Spinal cord (tissue), 10 donors: Measurements from ENCODE around the gene PRKCQ. TPM values are rescaled to one million over a fixed set of nuclear protein-coding genes. Genes with fewer than 3 reads are reported as not detected.
A peak's percentile ranks its signal among the peaks of the same experiment; 100 is the strongest.
"Not testable (repeated sequence)": the region's sequence is repeated elsewhere in the genome, so short reads cannot be mapped to it uniquely, and the experiment has no call there.

Source experiments
- DNase-seq, 6 donors: peaks; one replicate each; pipeline versions ENCODE4 v3.0.0 to v3.0.0-alpha.2; 2013 to 2015; ENCODE audit warnings: low spot score in 6 of 6, low read depth in 4 of 6
- H3K27ac ChIP-seq: one replicate; pipeline ENCODE4 v1.5.1; 2013; ENCODE audit warnings: low read depth, low read length, control low read depth
- H3K27me3 ChIP-seq: one replicate; pipeline ENCODE4 v1.6.1; 2013; ENCODE audit warnings: low read length; ENCODE audit not compliant: control insufficient read depth, insufficient read depth
- H3K36me3 ChIP-seq: one replicate; pipeline ENCODE4 v1.6.1; 2013; ENCODE audit warnings: low read length; ENCODE audit not compliant: control insufficient read depth, insufficient read depth
- H3K4me1 ChIP-seq: one replicate; pipeline ENCODE4 v1.6.1; 2013; ENCODE audit warnings: low read length; ENCODE audit not compliant: control insufficient read depth, insufficient read depth
- H3K4me3 ChIP-seq: one replicate; pipeline ENCODE4 v1.5.1; 2013; ENCODE audit warnings: low read depth, low read length, control low read depth
- H3K9me3 ChIP-seq: one replicate; pipeline ENCODE4 v1.6.1; 2013; ENCODE audit warnings: low read length; ENCODE audit not compliant: control insufficient read depth, insufficient read depth
- WGBS: methylation state at CpG from one replicate; pipeline ENCODE4 v1.1.5; 2013; ENCODE audit warnings: missing lambda C conversion rate; ENCODE audit not compliant: insufficient coverage; 5-methylcytosine and 5-hydroxymethylcytosine counted together
- polyA plus RNA-seq, 2 donors: library from polyadenylated mRNA; unstranded; fragments of 120-200 nt; gene quantifications; one replicate each; pipeline ENCODE4 v1.2.1, GENCODE V29; 2013; ENCODE audit not compliant: insufficient read length in 2 of 2
- total RNA-seq, 2 donors: library from RNA; depleted of rRNA in 1 of 2; stranded (reverse); fragments of 120-200 nt in 1 of 2; fragments of >200 nt in 1 of 2; gene quantifications; one replicate each; pipeline versions ENCODE4 v1.2.3 to v1.2.4, GENCODE V29; 2013 to 2014
- donor health status: healthy.

The PRKCQ gene
- total and polyA plus RNA-seq, 4 donors, result 6.2 to 10.9 (median 9.6) TPM

- DNase-seq, result no peak
- Histone ChIP-seq H3K27ac (no peak overlapping the region), H3K27me3 (no peaks in the 10 kb centered on the region), H3K9me3 (no peaks in the 10 kb centered on the region), H3K36me3 (peaks cover 3% of the 10 kb centered on the region), H3K4me1 (no peaks in the 10 kb centered on the region), H3K4me3 (no peak overlapping the region)
- 100% methylated on average over 2 of the region's 2 CpGs for whole genome bisulfite sequencing
Observed at GRCh38 chr10:6460861-6461409, 119.1 kb downstream of the PRKCQ start.

DNA sequence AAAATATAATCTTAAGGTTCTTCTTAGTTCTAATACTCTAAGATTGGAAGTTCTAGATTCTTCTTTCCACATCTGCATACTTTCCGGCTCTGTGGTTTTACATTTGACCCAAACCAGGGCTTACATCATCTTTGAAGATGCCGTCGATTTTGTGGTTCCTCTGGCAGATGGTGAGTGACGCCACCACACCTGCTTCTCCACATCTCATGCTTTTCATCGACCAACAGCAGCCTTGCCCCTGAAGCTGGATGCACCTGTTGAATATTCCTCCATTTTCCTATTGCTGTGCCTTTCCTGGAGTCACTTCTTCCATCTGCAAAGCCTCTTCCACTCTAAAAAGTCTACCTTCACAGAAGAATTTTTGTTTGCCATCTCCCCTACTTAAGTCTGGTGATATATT lies 121.3 kb downstream of the PRKCQ start:
- Histone ChIP-seq H3K27ac (no peak overlapping the region), H3K4me3 (no peak overlapping the region), H3K27me3 (no peaks in the 10 kb centered on the region), H3K4me1 (no peaks in the 10 kb centered on the region), H3K9me3 (peaks cover 2% of the 10 kb centered on the region), H3K36me3 (peaks cover 3% of the 10 kb centered on the region)
- DNase-seq, result no peak
- 98% methylated on average over 5 of the region's 5 CpGs for WGBS

GRCh38 chr10:6457376-6457775 lies 122.7 kb downstream of the PRKCQ start:
- Histone ChIP-seq H3K27ac (no peak overlapping the region), H3K36me3 (peaks cover 3% of the 10 kb centered on the region), H3K4me3 (no peak overlapping the region), H3K9me3 (peaks cover 2% of the 10 kb centered on the region), H3K4me1 (no peaks in the 10 kb centered on the region), H3K27me3 (no peaks in the 10 kb centered on the region)
- 90% methylated on average over 4 of the region's 5 CpGs for WGBS
- no peak for DNase-seq

DNA sequence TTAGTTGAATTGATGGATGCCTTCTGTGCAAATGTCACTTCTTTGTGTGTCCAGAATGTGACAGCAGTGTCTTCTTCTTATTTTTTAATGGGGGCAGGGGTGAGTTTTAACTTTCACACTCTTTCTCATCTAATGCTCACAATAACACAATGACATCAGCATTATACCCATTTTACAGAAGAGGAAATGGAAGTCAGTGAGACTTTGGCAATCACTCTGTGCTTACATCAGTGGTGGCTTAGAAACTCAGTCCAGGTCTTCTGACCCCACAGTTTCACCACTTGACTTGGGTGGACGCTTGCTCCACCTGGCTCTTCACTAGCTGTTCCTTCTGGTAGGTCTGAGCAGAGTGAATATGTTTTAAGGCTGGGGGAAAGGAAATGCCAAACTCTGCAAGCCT lies 124.0 kb downstream of the PRKCQ start:
- peaks cover 3% of the 10 kb centered on the region for H3K36me3 ChIP-seq
- H3K4me3 ChIP-seq, result no peak overlapping the region
- no peak overlapping the region for H3K27ac ChIP-seq
- DNase-seq, result no peak
- no peaks in the 10 kb centered on the region for H3K27me3 ChIP-seq
- WGBS, result no CpG with 5 or more reads among the region's 1 CpG
- H3K4me1 ChIP-seq, result no peaks in the 10 kb centered on the region
- H3K9me3 ChIP-seq, result peaks cover 2% of the 10 kb centered on the region

DNA sequence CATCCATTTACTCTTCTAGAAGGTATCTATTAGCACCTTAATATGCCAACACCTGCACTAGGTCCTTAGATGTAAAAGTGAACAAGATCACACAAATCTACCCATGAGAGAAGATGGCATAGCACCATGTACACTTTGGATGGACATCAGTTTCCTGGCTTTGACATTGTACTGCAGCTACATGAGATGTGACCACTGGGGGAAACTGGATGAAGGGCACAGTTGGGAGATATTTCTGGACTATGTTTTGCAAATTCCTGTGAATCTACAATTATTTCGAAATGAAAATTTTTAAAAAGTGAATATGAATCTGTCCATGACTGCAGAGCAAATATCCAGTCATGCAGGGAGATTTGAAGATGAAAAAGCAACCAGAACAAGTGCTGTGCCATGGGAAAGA lies 124.5 kb downstream of the PRKCQ start:
- H3K9me3 ChIP-seq, result peaks cover 2% of the 10 kb centered on the region
- H3K4me1 ChIP-seq, result no peaks in the 10 kb centered on the region
- WGBS, result 100% methylated on average over 1 of the region's 1 CpG
- H3K27ac ChIP-seq, result no peak overlapping the region
- peaks cover 3% of the 10 kb centered on the region for H3K36me3 ChIP-seq
- H3K27me3 ChIP-seq, result no peaks in the 10 kb centered on the region
- no peak for DNase-seq
- H3K4me3 ChIP-seq, result no peak overlapping the region

DNA sequence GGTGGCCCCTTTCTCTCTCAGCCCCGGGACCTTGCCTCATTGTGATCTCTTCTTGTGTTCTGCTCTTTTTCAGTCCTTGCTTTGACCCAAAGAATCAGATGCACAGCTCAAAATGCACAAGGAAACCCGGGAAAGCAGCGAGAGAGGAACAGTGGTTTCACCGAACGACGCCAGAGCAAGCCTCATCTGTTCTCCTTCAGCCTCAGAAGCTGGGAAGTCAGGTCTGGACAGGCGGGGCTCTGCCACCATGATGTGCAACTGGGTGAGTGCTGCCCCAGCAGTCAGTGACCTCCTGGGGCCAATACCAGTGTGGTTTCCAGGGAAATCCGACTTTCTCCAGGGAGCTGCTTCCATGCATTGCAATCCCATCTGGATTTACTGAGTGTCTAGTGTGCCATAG lies 133.4 kb downstream of the PRKCQ start:
- no peaks in the 10 kb centered on the region for H3K27me3 ChIP-seq
- H3K27ac ChIP-seq, result no peak overlapping the region
- H3K36me3 ChIP-seq, result no peaks in the 10 kb centered on the region
- no peak overlapping the region for H3K4me3 ChIP-seq
- DNase-seq, result no peak
- WGBS, result 91% methylated on average over 7 of the region's 8 CpGs
- H3K4me1 ChIP-seq, result no peaks in the 10 kb centered on the region
- no peaks in the 10 kb centered on the region for H3K9me3 ChIP-seq

DNA sequence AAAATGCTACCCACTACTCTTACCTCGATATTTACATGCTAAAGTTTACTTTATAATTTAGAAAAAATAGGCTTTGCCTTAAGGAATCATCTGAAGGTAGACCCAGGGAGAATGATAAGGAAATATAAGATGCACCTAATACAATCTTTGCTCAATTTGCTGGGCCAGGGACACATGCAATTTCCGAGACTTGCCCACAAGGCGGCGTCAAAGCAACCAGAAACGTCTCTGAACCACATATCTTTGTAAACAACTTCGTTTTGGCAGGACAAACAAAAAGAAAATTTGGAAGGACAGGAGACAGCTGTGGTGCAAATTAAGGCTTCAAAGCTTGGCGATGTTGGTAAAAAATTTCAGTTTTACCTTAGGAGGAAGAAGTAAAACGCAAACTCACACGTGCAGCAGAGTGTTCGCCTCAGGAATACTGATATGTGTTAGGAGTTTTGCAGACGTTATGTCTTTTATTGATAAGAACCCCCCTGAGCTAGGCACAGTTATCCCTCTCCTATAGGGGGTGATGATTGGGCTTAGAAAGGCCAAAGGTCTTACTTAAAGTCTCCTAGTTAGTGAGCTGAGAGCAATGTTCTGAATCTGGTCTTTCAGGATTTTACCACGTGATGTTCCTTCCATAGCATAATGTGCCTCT lies 134.3 kb downstream of the PRKCQ start:
- no peak overlapping the region for H3K27ac ChIP-seq
- H3K9me3 ChIP-seq, result no peaks in the 10 kb centered on the region
- no peaks in the 10 kb centered on the region for H3K36me3 ChIP-seq
- peak; percentile 13 to 89 (median 41) for DNase-seq
- H3K4me3 ChIP-seq, result no peak overlapping the region
- no peaks in the 10 kb centered on the region for H3K27me3 ChIP-seq
- 10% methylated on average over 4 of the region's 12 CpGs for WGBS
- no peaks in the 10 kb centered on the region for H3K4me1 ChIP-seq

GRCh38 chr10:6439875-6440274 lies 140.2 kb downstream of the PRKCQ start:
- H3K36me3 ChIP-seq, DNase-seq, H3K27me3 ChIP-seq, H3K27ac ChIP-seq, H3K4me3 ChIP-seq, H3K4me1 ChIP-seq, H3K9me3 ChIP-seq: not testable (repeated sequence)
- no CpG with 5 or more reads among the region's 4 CpGs for WGBS

GRCh38 chr10:6431861-6432260 lies 148.2 kb downstream of the PRKCQ start:
- Histone ChIP-seq H3K9me3 (no peaks in the 10 kb centered on the region), H3K27ac (no peak overlapping the region), H3K27me3 (no peaks in the 10 kb centered on the region), H3K4me1 (no peaks in the 10 kb centered on the region), H3K36me3 (peaks cover 3% of the 10 kb centered on the region), H3K4me3 (no peak overlapping the region)
- WGBS, result no CpG with 5 or more reads among the region's 4 CpGs
- no peak for DNase-seq

GRCh38 chr10:6431186-6431585 lies 148.9 kb downstream of the PRKCQ start:
- Histone ChIP-seq H3K4me3 (no peak overlapping the region), H3K9me3 (no peaks in the 10 kb centered on the region), H3K36me3 (peaks cover 3% of the 10 kb centered on the region), H3K4me1 (no peaks in the 10 kb centered on the region), H3K27me3 (no peaks in the 10 kb centered on the region), H3K27ac (no peak overlapping the region)
- 95% methylated on average over 11 of the region's 11 CpGs for WGBS
- no peak for DNase-seq
